DMS153 treated with DMSO at 0.1 percent for 48 hours (cell line): Measurements from ENCODE around the gene EXD3.

Experiments
- DNase-seq: peaks from one replicate; lab custom pipeline; 2025; ENCODE audit not compliant: unreplicated experiment; lab: John Stamatoyannopoulos, UW

EXD3 gene

GRCh38 chr9:137448602-137448962 is 25.6 kb upstream of the EXD3 start:
- DNase-seq = no peak

DNA sequence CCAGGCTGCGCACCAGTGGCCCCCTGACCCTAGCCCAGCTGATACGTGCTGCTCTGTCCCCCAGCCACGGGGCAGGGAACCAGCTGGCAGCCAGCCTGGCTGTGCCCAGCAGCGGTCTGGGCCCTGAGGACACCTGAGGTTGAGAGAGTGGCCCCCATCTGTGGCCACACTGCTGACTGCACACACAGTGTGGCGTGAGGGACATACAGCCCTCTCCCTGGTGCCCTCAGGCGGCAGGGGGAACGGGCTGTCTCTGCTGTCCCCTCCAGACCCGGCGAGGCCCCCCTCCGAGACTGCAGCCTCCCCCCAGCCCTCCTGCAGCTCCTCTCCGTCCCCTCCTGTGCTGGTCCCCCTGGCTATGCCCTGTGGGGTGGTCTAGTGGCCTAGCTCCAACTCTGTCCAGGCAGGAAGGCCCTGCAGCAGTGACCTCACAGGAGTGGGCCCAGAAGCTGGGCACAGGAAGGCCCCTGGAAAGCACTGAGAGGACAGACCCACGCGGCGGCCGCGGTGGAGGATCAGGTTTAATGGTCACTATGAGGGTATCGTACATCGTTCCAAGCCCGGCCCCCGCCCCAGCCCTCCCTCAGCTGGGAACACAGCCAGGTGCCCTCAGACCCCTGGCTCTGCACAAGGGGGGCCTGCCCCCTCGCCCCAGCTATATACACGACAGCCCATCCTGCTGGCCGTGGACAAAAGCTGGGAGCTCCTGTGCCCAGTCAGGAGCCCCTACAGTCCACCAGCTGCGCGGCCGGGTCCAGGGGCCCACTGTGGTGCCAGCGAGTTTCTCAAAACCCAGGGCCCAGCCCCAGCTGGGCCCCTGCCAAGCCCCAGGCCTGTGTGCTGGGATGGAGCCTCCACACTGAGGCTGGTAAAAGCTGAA is 25.0 kb upstream of the EXD3 start:
- DNase-seq = no peak

DNA sequence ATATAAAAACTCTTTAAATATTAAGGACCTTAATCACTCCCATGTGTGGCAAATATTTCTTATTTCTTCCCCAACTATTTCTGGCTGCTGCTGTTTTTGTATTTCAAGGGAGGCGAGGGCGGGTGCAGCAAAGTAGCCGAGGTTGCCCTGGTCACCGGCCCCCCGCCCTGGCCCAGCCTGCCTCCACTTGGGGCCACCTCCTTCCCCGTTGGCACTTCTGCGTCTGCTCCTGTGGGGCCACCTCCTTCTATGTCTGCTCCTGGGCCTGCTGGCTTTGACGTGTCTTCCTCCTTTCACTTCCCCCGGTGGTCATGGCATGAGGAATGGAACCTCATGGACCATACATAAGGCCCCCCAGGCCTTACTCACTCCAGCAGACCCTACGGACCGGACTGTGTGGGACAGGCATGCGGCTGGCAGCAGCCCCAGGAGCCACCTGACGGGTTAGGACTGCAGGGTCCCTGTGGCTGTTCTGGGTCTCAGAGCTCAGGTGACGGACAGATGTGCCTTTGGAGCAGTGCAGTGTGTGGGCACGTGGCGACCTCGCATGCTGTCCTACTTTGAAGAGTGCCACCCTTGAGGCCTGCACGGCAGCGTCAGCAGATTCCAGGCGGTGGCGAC is 24.0 kb upstream of the EXD3 start:
- no peak for DNase-seq

DNA sequence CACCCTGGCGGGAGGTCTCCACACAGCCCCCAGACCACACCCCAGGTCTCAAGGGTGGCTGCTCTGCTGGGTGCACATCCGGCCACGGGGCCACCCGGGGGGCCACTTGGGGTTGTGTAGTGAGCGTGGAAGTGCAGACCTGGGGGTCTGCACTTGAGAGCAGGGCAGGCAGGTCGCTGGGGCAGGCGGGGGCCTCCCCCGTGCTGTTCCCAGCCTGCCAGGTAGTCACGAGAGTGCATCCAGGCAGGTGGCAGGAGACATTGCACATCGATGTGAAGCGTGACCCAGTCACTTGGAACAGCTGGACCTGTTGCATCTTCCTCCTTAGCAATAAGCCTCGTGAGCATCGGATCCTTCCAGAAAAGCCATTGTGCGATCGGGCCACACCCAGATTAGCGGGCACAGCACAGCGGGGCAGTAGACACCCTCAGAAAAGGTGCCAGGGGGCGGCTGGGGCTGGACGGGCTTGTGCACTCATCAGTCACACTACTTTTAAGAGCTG is 23.0 kb upstream of the EXD3 start:
- no peak for DNase-seq

- DNase-seq = peak; percentile 45
These were observed 22.4 kb upstream of the EXD3 start for GRCh38 chr9:137445275-137445807.

GRCh38 chr9:137444106-137444790 is 21.3 kb upstream of the EXD3 start:
- no peak for DNase-seq

GRCh38 chr9:137441935-137442321 is 19.0 kb upstream of the EXD3 start:
- DNase-seq = no peak

DNA sequence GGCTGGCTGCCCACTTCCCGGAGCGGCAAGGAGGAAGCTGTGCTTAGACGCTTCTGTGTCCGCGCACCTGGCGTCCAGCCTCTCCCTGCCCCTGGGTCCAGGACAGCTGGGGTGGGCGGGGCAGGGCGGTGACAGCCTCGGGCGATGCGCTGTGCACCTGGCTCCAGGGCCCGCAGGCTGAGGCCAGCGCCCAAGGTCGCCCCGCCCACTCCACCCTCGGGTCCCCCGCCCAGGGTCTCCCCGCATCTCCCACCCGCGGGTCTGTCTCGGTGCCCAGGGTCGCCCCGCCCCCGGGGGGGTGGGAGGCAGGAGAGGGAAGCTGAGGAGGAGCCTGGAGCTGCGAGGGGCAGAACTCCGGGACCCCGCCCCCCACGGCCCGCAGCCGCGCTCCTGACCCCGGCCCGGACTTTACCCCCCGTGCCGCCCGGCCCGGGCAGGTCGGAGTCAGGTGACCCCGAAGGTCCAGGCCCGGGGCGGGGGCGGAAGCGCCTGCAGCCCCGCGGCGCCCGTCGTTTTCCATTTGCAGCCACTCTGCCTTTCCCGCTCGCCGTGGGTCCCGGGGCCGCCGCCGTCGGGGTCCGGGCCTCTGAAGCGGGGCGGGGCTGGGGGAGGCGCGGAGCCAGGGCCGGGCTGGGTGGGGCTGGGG is 18.4 kb upstream of the EXD3 start, which contains the start of gene ENTPD8:
Gene ENTPD8 (minus strand): TSS at position 69 of the 646 bp plus-strand sequence. CDS start 3,072 bp downstream, outside the sequence.
- DNase-seq = peak; percentile 71

- no peak for DNase-seq
These were observed 16.3 kb upstream of the EXD3 start for GRCh38 chr9:137439158-137439714.

GRCh38 chr9:137438591-137439157 is 15.7 kb upstream of the EXD3 start:
- DNase-seq = no peak

- no peak for DNase-seq
These were observed 15.0 kb upstream of the EXD3 start for GRCh38 chr9:137437691-137438590.

- no peak for DNase-seq
These were observed 14.0 kb upstream of the EXD3 start for GRCh38 chr9:137436761-137437600.

DNA sequence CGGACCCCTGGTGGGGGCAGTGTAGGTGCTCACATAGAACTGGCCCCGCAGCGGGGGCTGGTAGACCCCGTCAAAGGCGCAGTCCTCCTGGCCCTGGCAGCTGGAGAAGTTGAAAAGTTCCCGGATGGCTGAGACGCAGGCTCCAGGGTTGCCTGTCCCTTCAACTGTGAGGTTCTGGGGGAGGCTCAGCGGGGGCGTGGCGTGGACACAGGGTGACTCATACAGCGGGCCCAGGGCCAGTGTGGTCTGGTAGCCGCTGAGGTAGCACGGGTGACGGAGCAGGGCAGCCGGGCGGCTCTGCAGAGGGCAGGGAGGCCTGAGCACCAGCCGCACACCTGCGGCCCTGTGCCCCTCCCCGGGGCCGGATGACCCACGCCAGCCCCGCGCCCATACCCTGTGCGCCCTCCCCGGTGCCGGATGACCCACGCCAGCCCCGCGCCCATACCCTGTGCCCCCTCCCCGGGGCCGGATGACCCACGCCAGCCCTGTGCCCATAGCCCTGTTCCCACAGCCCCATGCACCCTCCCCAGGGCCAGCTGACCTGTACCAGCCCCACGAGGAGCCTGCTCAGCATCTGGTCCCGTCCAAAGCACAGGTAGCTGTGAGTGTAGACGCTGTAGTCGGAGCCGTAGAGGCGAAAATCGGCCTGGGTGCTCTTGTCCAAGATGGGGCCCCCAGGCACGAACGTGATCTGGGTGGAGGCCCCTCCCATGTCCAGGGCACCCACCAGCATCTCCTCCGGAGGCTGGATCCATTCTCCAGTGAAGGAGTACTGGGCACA is 13.2 kb upstream of the EXD3 start:
- no peak for DNase-seq

- no peak for DNase-seq
These were observed 12.5 kb upstream of the EXD3 start for GRCh38 chr9:137435381-137435891.

- no peak for DNase-seq
These were observed 11.8 kb upstream of the EXD3 start for GRCh38 chr9:137434498-137435380.

DNA sequence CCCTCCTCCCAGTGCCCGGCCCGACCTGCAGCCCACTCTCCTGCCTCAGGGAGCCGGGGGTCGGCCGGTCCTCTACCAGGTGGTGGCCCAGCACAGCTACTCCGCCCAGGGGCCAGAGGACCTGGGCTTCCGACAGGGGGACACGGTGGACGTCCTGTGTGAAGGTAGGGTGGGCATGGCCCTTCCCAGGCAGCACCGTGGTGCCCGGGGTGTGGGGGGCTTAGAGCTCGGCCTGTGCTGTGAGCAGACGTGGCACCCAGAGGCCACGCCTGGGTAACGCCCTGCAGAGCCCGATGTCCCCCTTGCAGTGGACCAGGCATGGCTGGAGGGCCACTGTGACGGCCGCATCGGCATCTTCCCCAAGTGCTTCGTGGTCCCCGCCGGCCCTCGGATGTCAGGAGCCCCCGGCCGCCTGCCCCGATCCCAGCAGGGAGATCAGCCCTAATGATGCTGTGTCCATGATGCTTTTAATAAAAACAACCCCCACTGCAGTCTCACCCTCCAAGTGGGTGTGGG is 11.0 kb upstream of the EXD3 start:
- DNase-seq = no peak
